GM12878 (cell line): Measurements from ENCODE around the gene A3GALT2. TPM values are rescaled to one million over a fixed set of nuclear protein-coding genes. Genes with fewer than 3 reads are reported as not detected.

Experiments
- BACH1 ChIP-seq: fragments of 450-650 bp; IDR thresholded peaks from 2 replicates; pipeline ENCODE4 v1.6.1; 2017; ENCODE audit warnings: mild to moderate bottlenecking, borderline replicate concordance
- BHLHE40 ChIP-seq, 2 experiments: fragments of 450-650 bp in 1 of 2; IDR thresholded peaks; 2 replicates each; pipeline ENCODE4 v1.6.1; 2011 to 2017; ENCODE audit warnings: low read depth in 2 of 2, borderline replicate concordance in 1 of 2, improper control_type of control experiment in 1 of 2, low read length in 1 of 2, mild to moderate bottlenecking in 1 of 2
- CBFB ChIP-seq: IDR thresholded peaks from 2 replicates; pipeline ENCODE4 v1.6.1; 2016; ENCODE audit warnings: antibody characterized with exemption, low read depth
- CHD2 ChIP-seq: IDR thresholded peaks from 2 replicates; pipeline ENCODE4 v1.6.1; 2011; ENCODE audit warnings: low read depth, low read length, improper control_type of control experiment, borderline replicate concordance
- EED ChIP-seq: sonication (generic); IDR thresholded peaks from 2 replicates; pipeline ENCODE4 v1.6.1; 2016; ENCODE audit warnings: antibody characterized with exemption, low read depth
- HDAC6 ChIP-seq: fragments of 200-600 bp; sonication (generic); IDR thresholded peaks from one replicate; pipeline ENCODE4 v1.8.0; 2017; ENCODE audit warnings: antibody characterized with exemption; ENCODE audit not compliant: unreplicated experiment
- HDGF ChIP-seq: fragments of 450-650 bp; IDR thresholded peaks from 2 replicates; pipeline ENCODE4 v1.6.1; 2016; ENCODE audit warnings: antibody characterized with exemption
- NR2F1 ChIP-seq: fragments of 450-650 bp; conservative IDR thresholded peaks from 2 replicates; pipeline ENCODE4 v1.6.1; 2017; ENCODE audit warnings: mild to moderate bottlenecking
- SIN3A ChIP-seq: IDR thresholded peaks from 2 replicates; pipeline ENCODE4 v1.6.1; 2012; ENCODE audit warnings: low read depth, low read length, improper control_type of control experiment
- SMARCA5 ChIP-seq: fragments of 450-650 bp; IDR thresholded peaks from 2 replicates; pipeline ENCODE4 v1.6.1; 2017; ENCODE audit warnings: mild to moderate bottlenecking
- SPI1 ChIP-seq: IDR thresholded peaks from 2 replicates; pipeline ENCODE4 v1.6.1; 2011; ENCODE audit warnings: low read depth, mild to moderate bottlenecking, low read length, moderate library complexity, borderline replicate concordance; ENCODE audit not compliant: insufficient read depth
- TCF12 ChIP-seq: IDR thresholded peaks from 2 replicates; pipeline ENCODE4 v1.6.1; 2011; ENCODE audit warnings: low read depth, mild to moderate bottlenecking, low read length
- TCF3 ChIP-seq: IDR thresholded peaks from 2 replicates; pipeline ENCODE4 v1.6.1; 2012; ENCODE audit warnings: low read depth, mild to moderate bottlenecking, low read length, borderline replicate concordance; ENCODE audit not compliant: insufficient read depth
- ZBTB33 ChIP-seq: fragments of 450-650 bp; IDR thresholded peaks from 2 replicates; pipeline ENCODE4 v1.6.1; 2017; ENCODE audit warnings: mild to moderate bottlenecking
- ZBTB40 ChIP-seq: fragments of 450-650 bp; IDR thresholded peaks from 2 replicates; pipeline ENCODE4 v1.6.1; 2016; ENCODE audit warnings: mild to moderate bottlenecking, moderate library complexity, borderline replicate concordance
- ZNF687 ChIP-seq: fragments of 450-650 bp; IDR thresholded peaks from 2 replicates; pipeline ENCODE4 v1.6.1; 2017; ENCODE audit warnings: mild to moderate bottlenecking, moderate library complexity
- polyA plus RNA-seq, 11 experiments: library from polyadenylated mRNA; depleted of rRNA in 4 of 11; unstranded in 6 of 11; stranded (reverse) in 5 of 11; fragments of >200 nt; fragmentation: Nextera tagmentation in 4 of 11; fragmentation: Illumina TruSeq in 1 of 11; extraction: Ambion mirVana in 4 of 11; extraction: Trizol in 1 of 11; gene quantifications; 1 replicate in 1 of 11; 2 replicates in 10 of 11; pipeline versions ENCODE4 v1.2.1 to v1.2.3, GENCODE V29; 2011 to 2016; ENCODE audit warnings: inconsistent platforms in 2 of 11, missing spikeins in 2 of 11, low read depth in 1 of 11
- total RNA-seq, 4 experiments: library from RNA; depleted of rRNA in 3 of 4; stranded (reverse); fragments of >200 nt in 3 of 4; fragmentation: Illumina TruSeq in 1 of 4; extraction: Trizol in 1 of 4; gene quantifications; 2 replicates each; pipeline versions ENCODE4 v1.2.1 to v1.2.3, GENCODE V29; 2013 to 2021

Gene A3GALT2
- total and polyA plus RNA-seq, 10 of the 15 experiments (the other 5 are each of a cell fraction or from before 2014, with no cell fraction given), result not detected

DNA sequence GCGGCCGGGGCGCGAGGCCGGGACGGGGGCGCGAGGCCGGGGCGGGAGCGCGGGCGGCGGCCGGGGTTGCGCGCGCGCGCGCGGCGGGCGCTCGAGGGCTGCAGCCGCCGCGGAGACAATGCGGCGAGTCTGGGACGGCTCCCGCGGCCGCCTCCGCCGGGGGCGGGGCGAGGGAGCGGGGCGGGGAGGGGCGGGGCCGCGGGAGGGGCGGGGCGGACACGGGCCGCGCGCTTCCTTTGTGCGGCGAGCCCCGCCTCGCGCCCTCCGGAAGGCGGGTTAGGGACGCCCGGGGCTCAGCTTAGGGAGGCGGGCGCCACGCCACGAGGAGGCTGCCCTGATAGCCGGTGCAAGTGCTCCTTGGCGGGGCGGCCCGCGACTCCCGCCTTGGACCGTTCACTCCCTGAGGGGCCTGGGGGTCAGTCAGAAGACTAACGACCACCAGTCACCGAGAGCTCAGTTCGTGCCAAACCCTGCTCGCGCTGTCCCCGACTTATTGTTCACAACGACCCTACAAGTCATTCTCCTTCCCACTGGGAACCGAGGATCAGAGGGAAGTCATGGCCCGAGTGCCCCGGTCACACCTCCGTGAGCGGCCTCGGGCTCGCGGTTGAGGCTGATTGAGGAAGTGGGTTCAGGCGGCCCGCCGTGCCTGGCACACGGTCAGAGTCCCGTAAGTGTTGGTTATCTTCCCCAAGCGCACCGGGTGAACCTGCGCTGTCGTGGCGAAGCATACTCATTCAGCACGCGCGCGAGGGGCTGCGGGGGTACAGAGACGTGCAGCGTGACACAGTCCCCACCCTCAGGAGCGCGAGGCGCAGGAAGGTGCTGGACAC lies 29.1 kb upstream of the A3GALT2 start (continued):
- TF ChIP-seq ZBTB40 (0 out of 2 replicates have a peak, but pooled peaks have one; percentile 30), SIN3A (peak; percentile 29; the same call in 1 of the 2 replicates), BACH1 (0 out of 2 replicates have a peak, but pooled peaks have one; percentile 38), HDGF (peak; percentile 81; the same call in 1 of the 2 replicates), CBFB (peak; percentile 42), HDAC6 (peak; percentile 29), CHD2 (0 out of 2 replicates have a peak, but pooled peaks have one; percentile 39), SPI1 (peak; percentile 91), ZBTB33 (no peak), BHLHE40 (IDR thresholded peaks at IDR 0.05; ENCODE audit: borderline replicate concordance in 1 of 2, low read depth in 2 of 2, low read length in 1 of 2) (peak; percentile 35 to 76; a peak in 2 of 4 replicates), TCF12 (peak; percentile 14; the same call in 1 of the 2 replicates), TCF3 (no peak), ZNF687 (peak; percentile 88), NR2F1 (peak; percentile 77), SMARCA5 (peak; percentile 72), EED (peak; percentile 59; the same call in 1 of the 2 replicates)
